Uterine smooth muscle cell (primary cell): ENCODE measurements around the gene METTL25B. TPM values are rescaled to one million over a fixed set of nuclear protein-coding genes. Genes with fewer than 3 reads are reported as not detected.

ENCODE experiments used
- total RNA-seq: library from RNA; depleted of rRNA; stranded (reverse); fragments of >200 nt; gene quantifications from 2 replicates; pipeline ENCODE4 v1.2.3, GENCODE V29; 2014

The METTL25B gene
- total RNA-seq: 6.6 and 12.0 TPM in 2 replicates

GRCh38 chr1:156727926-156728598, at the start of gene METTL25B:
METTL25B (plus strand) TSS chr1:156728469; CDS start chr1:156729105, 636 bp downstream.

GRCh38 chr1:156705321-156705917, 22.9 kb upstream of the METTL25B start, which contains the start of gene CRABP2:
CRABP2 (minus strand) TSS chr1:156705583; CDS start chr1:156705446, 137 bp downstream.

GRCh38 chr1:156728599-156729462, 562 bp downstream of the METTL25B start, which contains the start of gene ISG20L2:
ISG20L2 (minus strand) TSS chr1:156728766; CDS start chr1:156727652, 1,114 bp downstream.

GRCh38 chr1:156740741-156741480, 12.6 kb downstream of the METTL25B start, which contains the start of gene MRPL24:
MRPL24 (minus strand) TSS chr1:156741088; CDS start chr1:156738704, 2,384 bp downstream.

GRCh38 chr1:156751451-156751756, 23.1 kb downstream of the METTL25B start, which contains the start of gene HDGF:
HDGF (minus strand) TSS chr1:156751675; CDS start chr1:156751429, 246 bp downstream.

GRCh38 chr1:156767101-156767878, 39.0 kb downstream of the METTL25B start, which contains the start of gene PRCC:
PRCC (plus strand) TSS chr1:156767535; CDS start chr1:156767772, 237 bp downstream.

Other genes starting within 250 kb of the METTL25B start
- 6.9 and 7.7 TPM in 2 replicates for gene MEF2D, start 227.7 kb upstream of the METTL25B start, total RNA-seq
- gene IQGAP3, start 155.9 kb upstream of the METTL25B start, total RNA-seq: 27.6 and 83.3 TPM in 2 replicates
- not detected in 2 replicates for gene TTC24, start 148.7 kb upstream of the METTL25B start, total RNA-seq
- 80.1 and 83.0 TPM in 2 replicates for gene NAXE, start 136.7 kb upstream of the METTL25B start, total RNA-seq
- gene GPATCH4, start 127.0 kb upstream of the METTL25B start, total RNA-seq: 14.6 and 34.1 TPM in 2 replicates
- gene HAPLN2, start 109.1 kb upstream of the METTL25B start, total RNA-seq: not detected in 2 replicates
- 0.11 TPM in 1 of 2 replicates, not detected in the other for gene BCAN, start 86.4 kb upstream of the METTL25B start, total RNA-seq
- 32.2 and 68.6 TPM in 2 replicates for gene NES, start 51.1 kb upstream of the METTL25B start, total RNA-seq
- gene CRABP2, start 22.9 kb upstream of the METTL25B start, total RNA-seq: 17.0 and 21.5 TPM in 2 replicates
- gene ISG20L2, start 297 bp downstream of the METTL25B start, total RNA-seq: 5.0 and 5.5 TPM in 2 replicates
- 49.0 and 50.9 TPM in 2 replicates for gene MRPL24, start 12.6 kb downstream of the METTL25B start, total RNA-seq
- gene HDGF, start 23.2 kb downstream of the METTL25B start, total RNA-seq: 121 and 180 TPM in 2 replicates
- gene PRCC, start 39.1 kb downstream of the METTL25B start, total RNA-seq: 11.1 and 11.2 TPM in 2 replicates
- gene SH2D2A, start 88.4 kb downstream of the METTL25B start, total RNA-seq: 0.25 TPM in 1 of 2 replicates, not detected in the other
- gene INSRR, start 130.6 kb downstream of the METTL25B start, total RNA-seq: under 0.01 TPM in 1 of 2 replicates, not detected in the other
- not detected in 2 replicates for gene NTRK1, start 132.4 kb downstream of the METTL25B start, total RNA-seq
- gene PEAR1, start 165.2 kb downstream of the METTL25B start, total RNA-seq: 1.3 and 1.6 TPM in 2 replicates
- not detected in 2 replicates for gene LRRC71, start 192.2 kb downstream of the METTL25B start, total RNA-seq